Tibial nerve (tissue), 4 donors: ENCODE results near the gene KCNH8. TPM values are rescaled to one million over a fixed set of nuclear protein-coding genes. Genes with fewer than 3 reads are reported as not detected.

Experiments
- DNase-seq, 2 donors: peaks; one replicate each; pipeline ENCODE4 v3.0.0-alpha.2; 2019; ENCODE audit warnings: low spot score in 2 of 2
- H3K27ac ChIP-seq, 4 donors: fragments of 200-600 bp; sonication (generic) in 3 of 4; one replicate each; pipeline ENCODE4 v1.5.1; 2017 to 2019; ENCODE audit warnings: mild to moderate bottlenecking in 1 of 4
- H3K27me3 ChIP-seq, 2 donors: fragments of 200-600 bp; sonication (generic) in 1 of 2; one replicate each; pipeline versions ENCODE4 v1.5.1 to v1.6.0; 2017 to 2019
- H3K36me3 ChIP-seq, 3 donors: fragments of 200-600 bp; sonication (generic); one replicate each; pipeline ENCODE4 v1.5.1; 2018 to 2019
- H3K4me1 ChIP-seq, 4 donors: fragments of 200-600 bp; sonication (generic) in 3 of 4; one replicate each; pipeline ENCODE4 v1.5.1; 2017 to 2019
- H3K4me3 ChIP-seq, 4 donors: fragments of 200-600 bp; sonication (generic) in 3 of 4; one replicate each; pipeline ENCODE4 v1.5.1; 2017 to 2019; ENCODE audit warnings: mild to moderate bottlenecking in 1 of 4, moderate library complexity in 1 of 4
- H3K9me3 ChIP-seq, 4 donors: fragments of 200-600 bp; sonication (generic) in 3 of 4; one replicate each; pipeline ENCODE4 v1.5.1; 2017 to 2019
- EP300 ChIP-seq, 2 donors: sonication (generic); formaldehyde crosslinking; IDR thresholded peaks; one replicate each; pipeline ENCODE4 v1.6.1; 2017; ENCODE audit warnings: antibody characterized with exemption in 2 of 2, mild to moderate bottlenecking in 1 of 2
- POLR2A ChIP-seq, 2 donors: fragments of 450-650 bp; IDR thresholded peaks; one replicate each; pipeline ENCODE4 v1.6.1; 2017; ENCODE audit warnings: antibody characterized with exemption in 2 of 2, mild to moderate bottlenecking in 2 of 2, moderate library complexity in 2 of 2
- WGBS, 2 donors: methylation state at CpG; one replicate each; pipeline ENCODE4 v1.1.5; 2018; 5-methylcytosine and 5-hydroxymethylcytosine counted together
- total RNA-seq, 4 donors: library from RNA; depleted of rRNA; stranded (reverse); fragments of >200 nt; gene quantifications; one replicate each; pipeline ENCODE4 v1.1.0, GENCODE V29; 2016
- TF ChIP-seq, protein P1 (sequence below), 5 experiments: fragments of 200-600 bp in 3 of 5; fragments of 450-650 bp in 2 of 5; sonication (generic) in 3 of 5; IDR thresholded peaks; one replicate each; pipeline ENCODE4 v1.5.1; 2016 to 2019; ENCODE audit warnings: antibody characterized with exemption in 5 of 5, mild to moderate bottlenecking in 3 of 5, moderate library complexity in 2 of 5

The KCNH8 gene
- total RNA-seq, 4 donors from 2014 or later = 0.22 to 0.98 (median 0.51) TPM

DNA sequence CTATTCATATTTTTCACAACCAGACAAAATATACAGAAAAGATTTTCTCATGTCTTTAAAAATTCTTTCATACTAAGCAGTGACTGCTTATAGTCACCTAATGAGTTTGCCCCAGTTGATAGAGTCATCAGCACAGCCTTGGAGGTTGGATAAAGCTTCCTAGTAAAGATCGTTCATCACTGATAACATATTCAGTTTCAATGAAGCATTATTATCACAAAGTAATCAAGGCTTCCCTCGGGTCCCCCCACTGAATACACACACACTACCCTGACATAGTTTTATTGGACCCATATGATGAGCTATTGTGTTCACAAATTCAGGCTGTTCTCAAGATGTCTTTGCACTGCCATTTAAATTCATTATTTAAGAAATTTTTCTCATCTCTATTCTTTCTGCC is 297.8 kb downstream of the KCNH8 start:
- H3K27ac ChIP-seq = no peak overlapping the region
- peaks cover 0 to 3% (median 0%) of the 10 kb centered on the region in 3 donors for H3K36me3 ChIP-seq
- H3K4me1 ChIP-seq = no peaks in the 10 kb centered on the region
- DNase-seq = no peak
- TF ChIP-seq, protein P1, sequence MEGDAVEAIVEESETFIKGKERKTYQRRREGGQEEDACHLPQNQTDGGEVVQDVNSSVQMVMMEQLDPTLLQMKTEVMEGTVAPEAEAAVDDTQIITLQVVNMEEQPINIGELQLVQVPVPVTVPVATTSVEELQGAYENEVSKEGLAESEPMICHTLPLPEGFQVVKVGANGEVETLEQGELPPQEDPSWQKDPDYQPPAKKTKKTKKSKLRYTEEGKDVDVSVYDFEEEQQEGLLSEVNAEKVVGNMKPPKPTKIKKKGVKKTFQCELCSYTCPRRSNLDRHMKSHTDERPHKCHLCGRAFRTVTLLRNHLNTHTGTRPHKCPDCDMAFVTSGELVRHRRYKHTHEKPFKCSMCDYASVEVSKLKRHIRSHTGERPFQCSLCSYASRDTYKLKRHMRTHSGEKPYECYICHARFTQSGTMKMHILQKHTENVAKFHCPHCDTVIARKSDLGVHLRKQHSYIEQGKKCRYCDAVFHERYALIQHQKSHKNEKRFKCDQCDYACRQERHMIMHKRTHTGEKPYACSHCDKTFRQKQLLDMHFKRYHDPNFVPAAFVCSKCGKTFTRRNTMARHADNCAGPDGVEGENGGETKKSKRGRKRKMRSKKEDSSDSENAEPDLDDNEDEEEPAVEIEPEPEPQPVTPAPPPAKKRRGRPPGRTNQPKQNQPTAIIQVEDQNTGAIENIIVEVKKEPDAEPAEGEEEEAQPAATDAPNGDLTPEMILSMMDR (IDR thresholded peaks at IDR 0.05) = no peak
- TF ChIP-seq POLR2A (IDR thresholded peaks at IDR 0.05) (no peak), EP300 (IDR thresholded peaks at IDR 0.05) (no peak)
- WGBS, 2 donors = 68% methylated on average over 2 of the region's 2 CpGs
- H3K27me3 ChIP-seq = no peaks in the 10 kb centered on the region
- no peak overlapping the region for H3K4me3 ChIP-seq
- no peaks in the 10 kb centered on the region for H3K9me3 ChIP-seq

DNA sequence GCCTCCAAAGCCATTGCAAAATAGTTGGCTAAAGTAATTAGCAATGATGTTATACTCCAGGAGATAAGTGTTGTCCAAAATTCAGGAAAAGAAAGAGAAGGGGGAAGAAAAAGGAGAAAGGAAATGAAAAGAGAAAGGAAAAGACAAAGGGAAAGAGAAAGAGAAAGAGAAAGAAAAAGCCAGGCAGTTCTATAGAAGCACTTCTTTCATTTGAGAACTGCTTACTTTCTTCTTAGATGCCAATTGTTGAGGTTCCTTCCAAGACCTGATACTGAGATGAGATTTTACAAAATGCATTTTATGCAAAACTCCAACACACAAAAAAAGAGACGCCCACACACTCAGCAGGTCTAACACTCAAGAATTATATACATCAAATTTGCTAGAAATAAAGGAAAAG is 298.4 kb downstream of the KCNH8 start:
- TF ChIP-seq POLR2A (IDR thresholded peaks at IDR 0.05) (no peak), EP300 (IDR thresholded peaks at IDR 0.05) (no peak)
- TF ChIP-seq, protein P1 (IDR thresholded peaks at IDR 0.05) = no peak
- Histone ChIP-seq H3K36me3 (peaks cover 0 to 3% (median 0%) of the 10 kb centered on the region in 3 donors), H3K9me3 (no peaks in the 10 kb centered on the region), H3K4me3 (no peak overlapping the region), H3K27ac (no peak overlapping the region), H3K27me3 (no peaks in the 10 kb centered on the region), H3K4me1 (no peaks in the 10 kb centered on the region)
- WGBS, 2 donors = 78 to 91% methylated on average over 1 of the region's 1 CpG
- DNase-seq = no peak

DNA sequence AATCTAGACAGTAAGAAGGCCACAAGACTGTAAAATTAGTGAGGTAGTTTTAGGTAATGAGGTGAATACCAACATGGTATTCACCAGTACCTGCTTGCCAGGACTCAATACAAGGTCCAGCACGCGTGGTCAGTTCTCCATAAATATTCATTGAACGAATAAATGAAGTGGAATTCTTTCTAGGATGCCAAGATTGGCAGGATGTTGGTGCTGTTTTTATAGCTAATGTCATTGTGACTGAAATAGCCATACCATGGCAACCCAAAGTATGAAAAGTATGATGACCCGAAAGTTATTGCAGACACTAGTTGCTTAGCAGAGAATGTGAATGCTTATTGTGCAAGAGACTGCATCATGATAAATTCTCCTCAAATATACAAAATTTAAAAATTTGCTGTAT is 307.2 kb downstream of the KCNH8 start:
- H3K27ac ChIP-seq = no peak overlapping the region
- WGBS, 2 donors = 57 to 63% methylated on average over 4 of the region's 4 CpGs
- H3K4me3 ChIP-seq = no peak overlapping the region
- TF ChIP-seq, protein P1 (IDR thresholded peaks at IDR 0.05) = no peak
- no peak for TF ChIP-seq POLR2A (IDR thresholded peaks at IDR 0.05)
- TF ChIP-seq EP300 (IDR thresholded peaks at IDR 0.05) = no peak
- no peaks in the 10 kb centered on the region for H3K36me3 ChIP-seq
- no peaks in the 10 kb centered on the region for H3K27me3 ChIP-seq
- no peaks in the 10 kb centered on the region for H3K9me3 ChIP-seq
- no peaks in the 10 kb centered on the region for H3K4me1 ChIP-seq
- no peak for DNase-seq

- no peaks in the 10 kb centered on the region for H3K27me3 ChIP-seq
- no peak overlapping the region for H3K4me3 ChIP-seq
- no peaks in the 10 kb centered on the region for H3K36me3 ChIP-seq
- WGBS, 2 donors = 54 to 57% methylated on average over 3 of the region's 3 CpGs
- H3K4me1 ChIP-seq = no peaks in the 10 kb centered on the region
- TF ChIP-seq POLR2A (IDR thresholded peaks at IDR 0.05) = no peak
- TF ChIP-seq, protein P1 (IDR thresholded peaks at IDR 0.05) = no peak
- H3K27ac ChIP-seq = no peak overlapping the region
- H3K9me3 ChIP-seq = no peaks in the 10 kb centered on the region
- no peak for DNase-seq
Observed at GRCh38 chr3:19456738-19457137, 308.4 kb downstream of the KCNH8 start.

GRCh38 chr3:19457449-19457848 is 309.1 kb downstream of the KCNH8 start:
- Histone ChIP-seq H3K4me1 (no peaks in the 10 kb centered on the region), H3K4me3 (no peak overlapping the region), H3K36me3 (no peaks in the 10 kb centered on the region), H3K9me3 (no peaks in the 10 kb centered on the region), H3K27me3 (no peaks in the 10 kb centered on the region), H3K27ac (no peak overlapping the region)
- 53 to 54% methylated on average over 3 of the region's 3 CpGs for WGBS, 2 donors
- no peak for DNase-seq
- TF ChIP-seq EP300 (IDR thresholded peaks at IDR 0.05) = no peak
- TF ChIP-seq POLR2A (IDR thresholded peaks at IDR 0.05) = no peak
- TF ChIP-seq, protein P1 (IDR thresholded peaks at IDR 0.05) = no peak
